Measurements from ENCODE around the gene TARP.
"Not testable (repeated sequence)": the region's sequence is repeated elsewhere in the genome, so short reads cannot be mapped to it uniquely, and the experiment has no call there.

TARP gene

GRCh38 chr7:38280000-38280399 is 6.6 kb upstream of the TARP start:
- intact Hi-C loops (cut with DNase I) = no loop called here
- DNase-seq (ENCODE audit: low spot score in 2 of 2) = no peak
- no peaks in the 10 kb centered on the region for H3K9me3 ChIP-seq
- no peaks in the 10 kb centered on the region for H3K36me3 ChIP-seq
- no peak for TF ChIP-seq CTCF (IDR thresholded peaks at IDR 0.05)
- H3K27ac ChIP-seq = no peak overlapping the region
- no peak overlapping the region for H3K4me3 ChIP-seq
- H3K4me1 ChIP-seq = no peaks in the 10 kb centered on the region
- no peaks in the 10 kb centered on the region for H3K27me3 ChIP-seq

- Histone ChIP-seq H3K27ac (no peak overlapping the region), H3K27me3 (no peaks in the 10 kb centered on the region), H3K4me1 (no peaks in the 10 kb centered on the region), H3K4me3 (no peak overlapping the region), H3K9me3 (no peaks in the 10 kb centered on the region), H3K36me3 (no peaks in the 10 kb centered on the region)
- TF ChIP-seq CTCF (IDR thresholded peaks at IDR 0.05) = no peak
- no peak for DNase-seq (ENCODE audit: low spot score in 2 of 2)
- intact Hi-C loops (cut with DNase I) = no loop called here
These were observed 2.9 kb upstream of the TARP start for GRCh38 chr7:38276096-38276877.

- Histone ChIP-seq H3K9me3 (no peaks in the 10 kb centered on the region), H3K27ac (no peak overlapping the region), H3K27me3 (no peaks in the 10 kb centered on the region), H3K4me1 (no peaks in the 10 kb centered on the region), H3K4me3 (no peak overlapping the region), H3K36me3 (no peaks in the 10 kb centered on the region)
- DNase-seq (ENCODE audit: low spot score in 2 of 2) = no peak
- no peak for TF ChIP-seq CTCF (IDR thresholded peaks at IDR 0.05)
- intact Hi-C loops (cut with DNase I) = no loop called here
These were observed 1.6 kb upstream of the TARP start for GRCh38 chr7:38274927-38275620.

- DNase-seq (ENCODE audit: low spot score in 2 of 2) = no peak
- no peaks in the 10 kb centered on the region for H3K27me3 ChIP-seq
- no peaks in the 10 kb centered on the region for H3K9me3 ChIP-seq
- H3K4me1 ChIP-seq = no peaks in the 10 kb centered on the region
- H3K36me3 ChIP-seq = no peaks in the 10 kb centered on the region
- no peak overlapping the region for H3K27ac ChIP-seq
- intact Hi-C loops (cut with DNase I) = no loop called here
- no peak for TF ChIP-seq CTCF (IDR thresholded peaks at IDR 0.05)
- H3K4me3 ChIP-seq = no peak overlapping the region
These were observed 1.1 kb upstream of the TARP start for GRCh38 chr7:38274486-38274885.

GRCh38 chr7:38270405-38270804 is 3.0 kb downstream of the TARP start:
- DNase-seq (ENCODE audit: low spot score in 2 of 2); intact Hi-C loops (cut with DNase I); H3K4me1 ChIP-seq; H3K9me3 ChIP-seq; H3K4me3 ChIP-seq; H3K27ac ChIP-seq; H3K27me3 ChIP-seq; H3K36me3 ChIP-seq: not testable (repeated sequence)

- H3K4me3 ChIP-seq; DNase-seq (ENCODE audit: low spot score in 2 of 2); H3K36me3 ChIP-seq; H3K9me3 ChIP-seq; H3K4me1 ChIP-seq; H3K27ac ChIP-seq; intact Hi-C loops (cut with DNase I); H3K27me3 ChIP-seq: not testable (repeated sequence)
These were observed 3.6 kb downstream of the TARP start for GRCh38 chr7:38269704-38270346.

GRCh38 chr7:38265958-38266357 is 7.5 kb downstream of the TARP start:
- DNase-seq (ENCODE audit: low spot score in 2 of 2); H3K27ac ChIP-seq; H3K36me3 ChIP-seq; intact Hi-C loops (cut with DNase I); H3K4me3 ChIP-seq; H3K4me1 ChIP-seq; H3K27me3 ChIP-seq; H3K9me3 ChIP-seq: not testable (repeated sequence)

GRCh38 chr7:38264602-38265001 is 8.8 kb downstream of the TARP start:
- H3K36me3 ChIP-seq; H3K27ac ChIP-seq; H3K4me1 ChIP-seq; DNase-seq (ENCODE audit: low spot score in 2 of 2); H3K27me3 ChIP-seq; intact Hi-C loops (cut with DNase I); H3K9me3 ChIP-seq; H3K4me3 ChIP-seq: not testable (repeated sequence)

GRCh38 chr7:38263274-38263673 is 10.2 kb downstream of the TARP start:
- H3K4me3 ChIP-seq; H3K4me1 ChIP-seq; H3K27me3 ChIP-seq; intact Hi-C loops (cut with DNase I); H3K9me3 ChIP-seq; DNase-seq (ENCODE audit: low spot score in 2 of 2); H3K27ac ChIP-seq; H3K36me3 ChIP-seq: not testable (repeated sequence)
